RWPE2 (cell line): Measurements from ENCODE around the gene MAP4.
A peak's percentile ranks its signal among the peaks of the same experiment; 100 is the strongest.

Source experiments
- ATAC-seq: fragments of 200-7000 bp; cut with Tn5 transposase; 3 replicates; pipeline ENCODE4 v1.9.1; 2021; ENCODE audit warnings: low read depth
- DNase-seq: peaks from one replicate; pipeline ENCODE4 v3.0.0-alpha.2; 2020; ENCODE audit warnings: low spot score
- H3K27ac ChIP-seq: fragments of 450-650 bp; 2 replicates; pipeline ENCODE4 v1.5.1; 2017; ENCODE audit warnings: mild to moderate bottlenecking; ENCODE audit not compliant: poor library complexity, severe bottlenecking
- H3K27me3 ChIP-seq: fragments of 250-450 bp; sonication (Bioruptor Pico); 2 replicates; pipeline ENCODE4 v1.5.1; 2021; ENCODE audit warnings: mild to moderate bottlenecking, moderate library complexity; ENCODE audit not compliant: insufficient read depth, poor library complexity, severe bottlenecking
- H3K36me3 ChIP-seq: fragments of 250-450 bp; sonication (Bioruptor Pico); 2 replicates; pipeline ENCODE4 v1.5.1; 2020; ENCODE audit warnings: low read depth, mild to moderate bottlenecking, moderate library complexity
- H3K4me1 ChIP-seq: fragments of 250-450 bp; sonication (Bioruptor Pico); 2 replicates; pipeline ENCODE4 v1.5.1; 2021; ENCODE audit warnings: mild to moderate bottlenecking, moderate library complexity; ENCODE audit not compliant: insufficient read depth, poor library complexity, severe bottlenecking
- H3K4me3 ChIP-seq: fragments of 250-450 bp; sonication (Bioruptor Pico); 2 replicates; pipeline ENCODE4 v1.5.1; 2021; ENCODE audit warnings: mild to moderate bottlenecking, moderate library complexity; ENCODE audit not compliant: severe bottlenecking
- H3K9me3 ChIP-seq: fragments of 250-450 bp; sonication (Bioruptor Pico); 2 replicates; pipeline ENCODE4 v1.5.1; 2021; ENCODE audit warnings: mild to moderate bottlenecking, moderate library complexity; ENCODE audit not compliant: severe bottlenecking
- TF ChIP-seq, protein P1 (sequence below): fragments of 450-650 bp; IDR thresholded peaks from one replicate; pipeline ENCODE4 v1.5.1; 2017; ENCODE audit warnings: mild to moderate bottlenecking, moderate library complexity; ENCODE audit not compliant: poor library complexity, severe bottlenecking

The MAP4 gene

DNA sequence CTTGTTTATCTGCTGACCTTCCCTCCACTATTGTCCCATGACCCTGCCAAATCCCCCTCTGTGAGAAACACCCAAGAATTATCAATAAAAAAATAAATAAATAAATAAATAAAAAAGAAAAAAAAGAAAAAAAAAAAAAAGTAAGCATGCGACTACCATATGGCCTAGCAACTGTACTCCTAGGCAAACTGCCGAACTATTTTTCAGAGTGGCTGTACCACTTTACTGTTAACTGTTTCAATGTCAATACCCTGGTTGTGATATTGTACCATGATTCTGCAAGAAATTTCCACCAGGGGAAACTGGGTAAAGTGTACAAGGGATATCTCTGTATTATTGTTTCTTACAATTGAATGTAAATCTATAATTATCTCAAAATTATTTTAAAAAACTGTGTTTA lies 41.3 kb upstream of the MAP4 start:
- TF ChIP-seq, protein P1, sequence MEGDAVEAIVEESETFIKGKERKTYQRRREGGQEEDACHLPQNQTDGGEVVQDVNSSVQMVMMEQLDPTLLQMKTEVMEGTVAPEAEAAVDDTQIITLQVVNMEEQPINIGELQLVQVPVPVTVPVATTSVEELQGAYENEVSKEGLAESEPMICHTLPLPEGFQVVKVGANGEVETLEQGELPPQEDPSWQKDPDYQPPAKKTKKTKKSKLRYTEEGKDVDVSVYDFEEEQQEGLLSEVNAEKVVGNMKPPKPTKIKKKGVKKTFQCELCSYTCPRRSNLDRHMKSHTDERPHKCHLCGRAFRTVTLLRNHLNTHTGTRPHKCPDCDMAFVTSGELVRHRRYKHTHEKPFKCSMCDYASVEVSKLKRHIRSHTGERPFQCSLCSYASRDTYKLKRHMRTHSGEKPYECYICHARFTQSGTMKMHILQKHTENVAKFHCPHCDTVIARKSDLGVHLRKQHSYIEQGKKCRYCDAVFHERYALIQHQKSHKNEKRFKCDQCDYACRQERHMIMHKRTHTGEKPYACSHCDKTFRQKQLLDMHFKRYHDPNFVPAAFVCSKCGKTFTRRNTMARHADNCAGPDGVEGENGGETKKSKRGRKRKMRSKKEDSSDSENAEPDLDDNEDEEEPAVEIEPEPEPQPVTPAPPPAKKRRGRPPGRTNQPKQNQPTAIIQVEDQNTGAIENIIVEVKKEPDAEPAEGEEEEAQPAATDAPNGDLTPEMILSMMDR, result no peak
- Histone ChIP-seq H3K27me3 (no peaks in the 10 kb centered on the region), H3K4me1 (no peaks in the 10 kb centered on the region), H3K27ac (no peak overlapping the region), H3K36me3 (peaks cover 24% of the 10 kb centered on the region), H3K9me3 (no peaks in the 10 kb centered on the region), H3K4me3 (no peak overlapping the region)
- ATAC-seq (no peak), DNase-seq (no peak)

DNA sequence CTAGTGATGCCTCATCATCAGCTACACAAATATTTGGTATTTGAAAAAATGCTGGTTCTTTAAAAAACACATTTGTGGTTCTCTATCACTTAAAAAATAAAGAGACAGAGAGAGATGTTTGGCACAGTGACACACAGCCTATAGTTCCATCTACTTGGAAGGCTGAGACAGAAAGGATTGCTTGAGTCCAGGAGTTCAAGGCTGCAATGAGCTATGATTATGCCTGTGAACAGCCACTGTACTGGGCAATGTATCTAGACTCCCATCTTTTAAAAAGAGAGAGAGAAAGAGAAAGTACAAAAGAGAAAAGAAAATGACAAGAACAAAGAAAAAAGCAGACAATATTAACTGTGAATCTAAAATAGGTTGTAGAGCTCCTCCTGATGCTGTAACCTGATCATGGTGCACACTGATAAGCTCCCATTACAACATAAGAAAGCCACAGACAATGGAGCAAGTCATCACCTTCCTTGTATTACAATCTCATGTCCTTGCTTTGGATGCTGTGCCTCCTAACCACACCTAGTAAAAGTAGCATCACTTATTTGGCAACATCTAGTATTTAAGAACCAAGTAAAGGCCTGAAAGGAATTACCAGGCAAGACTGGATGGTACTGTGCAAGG lies 31.7 kb upstream of the MAP4 start:
- H3K36me3 ChIP-seq, result peaks cover 41% of the 10 kb centered on the region
- no peak overlapping the region for H3K4me3 ChIP-seq
- peak; percentile 74 for ATAC-seq
- H3K9me3 ChIP-seq, result no peaks in the 10 kb centered on the region
- DNase-seq, result no peak
- no peak overlapping the region for H3K27ac ChIP-seq
- H3K27me3 ChIP-seq, result no peaks in the 10 kb centered on the region
- peaks cover 3% of the 10 kb centered on the region for H3K4me1 ChIP-seq
- TF ChIP-seq, protein P1, result no peak

DNA sequence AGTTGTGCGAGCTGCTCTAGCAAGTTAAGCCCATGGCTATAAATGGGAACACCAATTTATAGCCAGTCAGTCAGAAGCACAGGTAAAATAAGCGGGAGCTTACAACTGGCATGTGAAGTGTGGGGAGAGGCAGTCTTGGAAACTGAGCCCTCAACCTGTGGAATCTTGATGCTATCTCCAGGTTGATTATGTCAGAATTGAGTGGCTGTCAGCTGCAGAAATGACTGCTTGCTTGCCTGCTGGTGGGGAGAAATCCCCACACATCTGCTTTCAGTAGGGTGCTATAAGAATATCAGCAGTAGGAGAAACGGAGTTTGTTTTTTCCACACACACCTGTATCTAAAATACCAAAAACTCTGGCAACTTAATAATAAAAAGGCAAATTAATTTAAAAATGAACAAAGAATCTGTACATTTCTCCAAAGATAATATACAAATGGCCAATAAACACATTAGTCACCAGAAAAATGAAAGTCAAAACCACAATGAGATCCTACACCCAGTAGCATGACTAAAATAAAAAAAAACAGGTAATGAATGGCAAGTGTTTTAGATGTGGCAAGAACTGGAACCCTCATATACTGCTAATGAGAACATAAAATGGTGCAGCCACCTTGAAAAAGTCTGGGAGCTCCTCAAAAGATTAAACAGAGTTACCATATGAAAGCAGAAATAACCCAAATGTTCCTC lies 26.0 kb upstream of the MAP4 start:
- Histone ChIP-seq H3K4me1 (peaks cover 17% of the 10 kb centered on the region), H3K36me3 (peaks cover 7% of the 10 kb centered on the region), H3K9me3 (no peaks in the 10 kb centered on the region), H3K27me3 (no peaks in the 10 kb centered on the region), H3K4me3 (no peak overlapping the region), H3K27ac (no peak overlapping the region)
- TF ChIP-seq, protein P1, result no peak
- DNase-seq (no peak), ATAC-seq (no peak; the same call in 2 of the 3 replicates)

DNA sequence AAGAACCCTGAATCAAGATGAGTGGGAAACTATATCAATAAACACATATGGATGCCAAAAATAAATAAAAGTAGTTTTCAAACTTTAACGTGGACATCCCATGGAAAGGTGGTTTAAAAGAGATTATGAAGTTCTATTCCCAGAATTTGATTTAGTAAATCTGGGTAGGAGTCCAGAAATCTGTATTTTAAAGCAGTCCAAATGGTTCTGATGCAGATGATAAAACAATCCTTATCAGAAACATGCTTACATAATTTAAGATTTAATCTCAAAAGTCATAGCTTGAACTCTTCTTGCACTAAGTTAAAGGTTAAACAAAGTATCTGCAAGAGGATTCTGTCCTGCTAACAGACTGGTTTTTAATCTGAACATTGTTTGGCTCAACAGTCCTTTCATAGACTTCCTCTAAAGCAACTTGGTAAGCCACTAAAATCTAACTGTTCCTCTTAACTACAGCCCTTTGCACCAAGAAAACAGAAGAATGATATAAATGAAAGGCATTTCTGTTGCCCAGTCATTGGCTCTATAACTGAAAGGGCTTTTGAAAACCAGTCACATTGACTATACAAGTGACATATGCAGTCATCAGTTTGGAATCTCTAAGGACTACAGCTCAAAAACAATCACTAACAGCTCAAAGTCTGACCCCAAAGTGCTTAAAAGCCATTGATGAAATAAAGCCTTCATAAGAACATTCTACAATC lies 23.4 kb upstream of the MAP4 start:
- no peaks in the 10 kb centered on the region for H3K27me3 ChIP-seq
- ATAC-seq (peak; percentile 40; the same call in 2 of the 3 replicates), DNase-seq (no peak)
- H3K4me3 ChIP-seq, result no peak overlapping the region
- no peaks in the 10 kb centered on the region for H3K9me3 ChIP-seq
- H3K4me1 ChIP-seq, result peaks cover 17% of the 10 kb centered on the region
- TF ChIP-seq, protein P1, result no peak
- H3K36me3 ChIP-seq, result peaks cover 5% of the 10 kb centered on the region
- H3K27ac ChIP-seq, result no peak overlapping the region
